ENCODE measurements around the gene NCBP2.

Gene NCBP2
- total RNA-seq, result 80.1 reads per million, percentile 78 among the genes with 10 or more reads in this experiment

GRCh38 chr3:196942226-196942914 is at the start of gene NCBP2:
Gene NCBP2 (minus strand): TSS chr3:196942528. CDS start chr3:196942503, 25 bp downstream.
- DNase-seq, result peak; percentile 100

GRCh38 chr3:196991581-196992460 is 49.5 kb upstream of the NCBP2 start:
- no peak for DNase-seq

- no peak for DNase-seq
Observed at GRCh38 chr3:196990601-196991007, 48.3 kb upstream of the NCBP2 start.

- no peak for DNase-seq
Observed at GRCh38 chr3:196989721-196990262, 47.5 kb upstream of the NCBP2 start.

- DNase-seq, result no peak
Observed at GRCh38 chr3:196988241-196989029, 46.1 kb upstream of the NCBP2 start.

- DNase-seq, result no peak
Observed at GRCh38 chr3:196987022-196987421, 44.7 kb upstream of the NCBP2 start.

GRCh38 chr3:196985954-196986885 is 43.9 kb upstream of the NCBP2 start:
- DNase-seq, result no peak

- DNase-seq, result no peak
Observed at GRCh38 chr3:196985298-196985697, 43.0 kb upstream of the NCBP2 start.

GRCh38 chr3:196983186-196983585 is 40.9 kb upstream of the NCBP2 start:
- no peak for DNase-seq

GRCh38 chr3:196981657-196982056 is 39.3 kb upstream of the NCBP2 start:
- no peak for DNase-seq

- no peak for DNase-seq
Observed at GRCh38 chr3:196979545-196979944, 37.2 kb upstream of the NCBP2 start.

- no peak for DNase-seq
Observed at GRCh38 chr3:196976941-196977340, 34.6 kb upstream of the NCBP2 start.

GRCh38 chr3:196975349-196975748 is 33.0 kb upstream of the NCBP2 start:
- no peak for DNase-seq

- no peak for DNase-seq
Observed at GRCh38 chr3:196974661-196975060, 32.3 kb upstream of the NCBP2 start.

GRCh38 chr3:196971094-196971698 is 28.9 kb upstream of the NCBP2 start:
- DNase-seq, result no peak

GRCh38 chr3:196970547-196971093 is 28.3 kb upstream of the NCBP2 start:
- DNase-seq, result no peak

- peak; percentile 57 for DNase-seq
Observed at GRCh38 chr3:196969660-196970546, 27.6 kb upstream of the NCBP2 start.

GRCh38 chr3:196969134-196969659 is 26.9 kb upstream of the NCBP2 start:
- DNase-seq, result no peak

All from effector CD4-positive, alpha-beta T cell (primary cell).